Measurements from ENCODE around the gene GLTP. TPM values are rescaled to one million over a fixed set of nuclear protein-coding genes. Genes with fewer than 3 reads are reported as not detected.

Gene GLTP
- polyA plus RNA-seq, 2 of the 4 experiments (the other 2 are of a cell fraction) = 16.9 to 18.8 TPM

- Histone ChIP-seq H3K4me3 (no peak overlapping the region), H3K4me2 (no peak overlapping the region), H3K27ac (no peak overlapping the region), H3K4me1 (peaks cover 3% of the 10 kb centered on the region; the same call in 1 of the 3 replicates), H3K9me3 (no peaks in the 10 kb centered on the region)
- ATAC-seq = no peak
- FAIRE-seq = no peak
- ChIA-PET CTCF (interaction anchor here (0.7 to 3.8 kb wide), 8 partner anchors 20 to 213 kb away, joined by 3 to 30 read pairs (median 3); partner anchors contain the start of gene TRPV4), POLR2A (no interaction called here)
- 82% methylated on average over 10 of the region's 10 CpGs for WGBS (ENCODE audit: missing lambda C conversion rate)
- DNase-seq (ENCODE audit: low read depth in 1 of 2, low spot score in 1 of 2) = no peak
- TF ChIP-seq CTCF (IDR thresholded peaks at IDR 0.05) (no peak), ZFP36 (IDR thresholded peaks at IDR 0.05; ENCODE audit: borderline replicate concordance, partially characterized antibody) (peak; percentile 94)
Measured at GRCh38 chr12:109810954-109811623, 69.3 kb downstream of the GLTP start.

GRCh38 chr12:109808876-109809646 is 71.3 kb downstream of the GLTP start:
- Histone ChIP-seq H3K4me1 (no peaks in the 10 kb centered on the region), H3K27ac (no peak overlapping the region), H3K4me2 (no peak overlapping the region), H3K4me3 (no peak overlapping the region), H3K9me3 (no peaks in the 10 kb centered on the region)
- 18% methylated on average over 4 of the region's 4 CpGs for whole genome bisulfite sequencing (ENCODE audit: missing lambda C conversion rate)
- DNase-seq (ENCODE audit: low read depth in 1 of 2, low spot score in 1 of 2) = no peak
- no peak for TF ChIP-seq FOSB (CRISPR knock-in tag; IDR thresholded peaks at IDR 0.05)
- TF ChIP-seq HDAC2 (IDR thresholded peaks at IDR 0.05) = no peak
- TF ChIP-seq RNF2 (IDR thresholded peaks at IDR 0.05; ENCODE audit: borderline replicate concordance, low read depth) = no peak
- TF ChIP-seq FOSL2 (IDR thresholded peaks at IDR 0.05) = no peak
- TF ChIP-seq FOSL2 (CRISPR knock-in tag; IDR thresholded peaks at IDR 0.05) = no peak
- TF ChIP-seq USF2 (IDR thresholded peaks at IDR 0.05) = no peak
- no peak for TF ChIP-seq HOXB5 (CRISPR knock-in tag; IDR thresholded peaks at IDR 0.05)
- TF ChIP-seq POLR2AphosphoS2 (conservative IDR thresholded peaks at IDR 0.05; ENCODE audit: low read length) = no peak
- no peak for TF ChIP-seq HMGXB4 (CRISPR knock-in tag; IDR thresholded peaks at IDR 0.05; ENCODE audit: borderline replicate concordance)
- no peak for TF ChIP-seq CBX2 (IDR thresholded peaks at IDR 0.05; ENCODE audit: borderline replicate concordance, low read depth)
- TF ChIP-seq RAD21 (conservative IDR thresholded peaks at IDR 0.05 in 1 of 2, IDR thresholded peaks at IDR 0.05 in 1 of 2) = no peak
- TF ChIP-seq PBX3 (IDR thresholded peaks at IDR 0.05) = no peak
- no peak for TF ChIP-seq GATA3 (IDR thresholded peaks at IDR 0.05; ENCODE audit: borderline replicate concordance)
- no peak for TF ChIP-seq ZNF302 (CRISPR knock-in tag; IDR thresholded peaks at IDR 0.05)
- no peak for TF ChIP-seq TFCP2L1 (CRISPR knock-in tag; IDR thresholded peaks at IDR 0.05)
- TF ChIP-seq BCL3 (IDR thresholded peaks at IDR 0.05) = no peak
- ATAC-seq = no peak
- CTCF ChIA-PET = interaction anchor here (3.8 to 5.3 kb wide), 2 partner anchors 28 to 36 kb away, joined by 30 to 56 read pairs; no protein-coding TSS in a partner anchor
- POLR2A ChIA-PET = no interaction called here
- no peak for FAIRE-seq
